H9 (cell line): ENCODE results near the gene BRD9. TPM values are rescaled to one million over a fixed set of nuclear protein-coding genes. Genes with fewer than 3 reads are reported as not detected.

Experiments used
- DNase-seq: peaks from one replicate; pipeline ENCODE4 v3.0.0-alpha.2; 2017
- H2AFZ ChIP-seq: one replicate; pipeline ENCODE4 v1.6.1; 2013; ENCODE audit warnings: mild to moderate bottlenecking, low read length, control low read depth, moderate library complexity
- H2AK5ac ChIP-seq: 2 replicates; pipeline ENCODE4 v1.6.1; 2013; ENCODE audit warnings: low read length, control low read depth, mixed read lengths; ENCODE audit not compliant: insufficient read length
- H2BK120ac ChIP-seq: one replicate; pipeline ENCODE4 v1.6.1; 2013; ENCODE audit warnings: low read depth, mild to moderate bottlenecking, low read length, control low read depth, inconsistent platforms; ENCODE audit not compliant: poor library complexity, severe bottlenecking
- H2BK12ac ChIP-seq: 2 replicates; pipeline ENCODE4 v1.6.1; 2013; ENCODE audit warnings: low read length, control low read depth, mixed read lengths, low read depth; ENCODE audit not compliant: insufficient read length
- H2BK15ac ChIP-seq: 2 replicates; pipeline ENCODE4 v1.6.1; 2013; ENCODE audit warnings: low read depth, low read length, control low read depth
- H2BK20ac ChIP-seq: one replicate; pipeline ENCODE4 v1.6.1; 2013; ENCODE audit warnings: low read depth, mild to moderate bottlenecking, low read length, control low read depth, inconsistent platforms; ENCODE audit not compliant: poor library complexity, severe bottlenecking
- H2BK5ac ChIP-seq: 2 replicates; pipeline ENCODE4 v1.6.1; 2013; ENCODE audit warnings: low read length, control low read depth, mixed read lengths; ENCODE audit not compliant: insufficient read length
- H3K14ac ChIP-seq: 2 replicates; pipeline ENCODE4 v1.6.1; 2013; ENCODE audit warnings: low read length, control low read depth; ENCODE audit not compliant: insufficient read depth
- H3K18ac ChIP-seq: 2 replicates; pipeline ENCODE4 v1.6.1; 2013; ENCODE audit warnings: low read depth, mild to moderate bottlenecking, mixed read lengths, low read length, control low read depth; ENCODE audit not compliant: insufficient read length
- H3K23ac ChIP-seq: 2 replicates; pipeline ENCODE4 v1.6.1; 2013; ENCODE audit warnings: low read length, control low read depth, mixed read lengths, low read depth; ENCODE audit not compliant: insufficient read length
- H3K23me2 ChIP-seq: 2 replicates; pipeline ENCODE4 v1.6.1; 2013; ENCODE audit warnings: low read depth, mild to moderate bottlenecking, mixed read lengths, low read length, control low read depth; ENCODE audit not compliant: insufficient read length, poor library complexity, severe bottlenecking
- H3K27ac ChIP-seq: 2 replicates; pipeline ENCODE4 v1.5.1; 2013; ENCODE audit warnings: low read length, control low read depth, mixed read lengths, low read depth; ENCODE audit not compliant: insufficient read length
- H3K27me3 ChIP-seq: 2 replicates; pipeline ENCODE4 v1.6.1; 2013; ENCODE audit warnings: low read length, control low read depth, inconsistent platforms; ENCODE audit not compliant: insufficient read depth
- H3K4ac ChIP-seq: 2 replicates; pipeline ENCODE4 v1.6.1; 2013; ENCODE audit warnings: low read depth, mild to moderate bottlenecking, control low read depth, inconsistent platforms, low read length, moderate library complexity
- H3K4me1 ChIP-seq: 2 replicates; pipeline ENCODE4 v1.6.1; 2013; ENCODE audit warnings: low read length, control low read depth, inconsistent platforms; ENCODE audit not compliant: insufficient read depth
- H3K4me2 ChIP-seq: 2 replicates; pipeline ENCODE4 v1.6.1; 2013; ENCODE audit warnings: low read length, control low read depth, mixed read lengths; ENCODE audit not compliant: insufficient read length, insufficient read depth
- H3K56ac ChIP-seq: 2 replicates; pipeline ENCODE4 v1.6.1; 2013; ENCODE audit warnings: low read depth, mild to moderate bottlenecking, mixed read lengths, low read length, control low read depth; ENCODE audit not compliant: insufficient read length
- H3K79me1 ChIP-seq: 2 replicates; pipeline ENCODE4 v1.6.1; 2013; ENCODE audit warnings: low read depth, mild to moderate bottlenecking, moderate library complexity, low read length, control low read depth, inconsistent platforms; ENCODE audit not compliant: insufficient read depth, poor library complexity, severe bottlenecking
- H3K79me2 ChIP-seq: 2 replicates; pipeline ENCODE4 v1.6.1; 2013; ENCODE audit warnings: low read length, control low read depth, inconsistent platforms; ENCODE audit not compliant: insufficient read depth
- H3K9ac ChIP-seq: 2 replicates; pipeline ENCODE4 v1.6.1; 2013; ENCODE audit warnings: low read length, control low read depth, mixed read lengths; ENCODE audit not compliant: insufficient read length; ENCODE audit errors: extremely low read depth
- H3K9me3 ChIP-seq: one replicate; pipeline ENCODE4 v1.6.1; 2013; ENCODE audit warnings: low read depth, low read length, inconsistent platforms; ENCODE audit not compliant: control insufficient read depth
- H3T11ph ChIP-seq: one replicate; pipeline ENCODE4 v1.6.1; 2013; ENCODE audit warnings: mild to moderate bottlenecking, low read length, control low read depth, inconsistent platforms
- H4K20me1 ChIP-seq: one replicate; pipeline ENCODE4 v1.6.1; 2013; ENCODE audit not compliant: control insufficient read depth, insufficient read length, insufficient read depth
- H4K5ac ChIP-seq: 2 replicates; pipeline ENCODE4 v1.6.1; 2013; ENCODE audit warnings: low read depth, mild to moderate bottlenecking, mixed read lengths, low read length, control low read depth; ENCODE audit not compliant: insufficient read length
- H4K8ac ChIP-seq: replicated peaks from 2 replicates; pipeline ENCODE4 v1.6.1; 2013; ENCODE audit warnings: low read length, control low read depth, mixed read lengths, low read depth; ENCODE audit not compliant: insufficient read length
- H4K91ac ChIP-seq: 2 replicates; pipeline ENCODE4 v1.6.1; 2013; ENCODE audit warnings: low read depth, mild to moderate bottlenecking, moderate library complexity, mixed read lengths, low read length, control low read depth; ENCODE audit not compliant: insufficient read length
- H3K27ac Mint-ChIP-seq, 3 experiments: 2 replicates in 2 of 3; 3 replicates in 1 of 3; pipeline ENCODE4 v1.8.0; 2020 to 2021; ENCODE audit warnings: mixed read lengths in 3 of 3, mild to moderate bottlenecking in 1 of 3, moderate library complexity in 1 of 3
- H3K27me3 Mint-ChIP-seq: 2 replicates; pipeline ENCODE4 v1.8.0; 2021; ENCODE audit warnings: low read depth, mild to moderate bottlenecking, moderate library complexity, mixed read lengths
- H3K36me3 Mint-ChIP-seq, 3 experiments: 2 replicates in 2 of 3; 3 replicates in 1 of 3; pipeline ENCODE4 v1.8.0; 2020 to 2021; ENCODE audit warnings: low read depth in 3 of 3, mixed read lengths in 3 of 3; ENCODE audit not compliant: insufficient read depth in 1 of 3
- H3K4me1 Mint-ChIP-seq, 2 experiments: 2 replicates each; pipeline ENCODE4 v1.8.0; 2020; ENCODE audit warnings: mixed read lengths in 2 of 2
- H3K4me3 Mint-ChIP-seq, 2 experiments: 2 replicates in 1 of 2; 3 replicates in 1 of 2; pipeline ENCODE4 v1.8.0; 2020 to 2021; ENCODE audit warnings: mild to moderate bottlenecking in 2 of 2, mixed read lengths in 2 of 2, moderate library complexity in 1 of 2
- H3K9me3 Mint-ChIP-seq, 2 experiments: 2 replicates in 1 of 2; 3 replicates in 1 of 2; pipeline ENCODE4 v1.8.0; 2020; ENCODE audit warnings: mild to moderate bottlenecking in 2 of 2, mixed read lengths in 2 of 2, moderate library complexity in 1 of 2
- WGBS: extraction: QIAGEN DNeasy Blood & Tissue Kit; methylation state at CpG from one replicate; pipeline ENCODE4 v1.1.7; 2013; ENCODE audit warnings: missing lambda C conversion rate, low lambda C conversion rate, mixed read lengths; ENCODE audit not compliant: insufficient read length; ENCODE audit errors: extremely low coverage; 5-methylcytosine and 5-hydroxymethylcytosine counted together
- total RNA-seq: library from RNA; stranded (reverse); gene quantifications from 2 replicates; pipeline ENCODE4 v1.2.1, GENCODE V29; 2021
- TF ChIP-seq, protein P1 (sequence below): fragments of 200-600 bp; sonication (generic); conservative IDR thresholded peaks from 3 replicates; pipeline ENCODE4 v1.8.0; 2021; ENCODE audit warnings: antibody characterized with exemption, mild to moderate bottlenecking

BRD9 gene
- total RNA-seq, 1 experiment from 2014 or later = 70.5 TPM

DNA sequence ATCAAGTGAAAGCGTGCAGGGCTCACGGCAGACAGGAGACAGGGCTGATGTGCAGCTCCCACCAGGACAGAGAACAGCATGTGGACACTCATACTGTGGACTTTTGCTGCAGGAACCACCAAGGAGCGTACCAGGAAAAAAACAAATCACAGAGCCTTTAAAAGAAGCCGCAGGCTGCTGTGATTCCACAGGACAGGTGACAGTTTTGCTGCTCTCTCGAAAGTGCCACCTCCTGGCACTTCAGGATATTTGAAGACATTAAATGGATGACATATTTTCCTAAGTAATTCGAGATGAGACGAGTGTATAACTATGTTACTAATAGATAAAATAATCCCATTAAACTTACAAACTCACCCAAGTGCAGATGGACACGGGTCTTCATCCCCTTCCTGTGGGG is 71.1 kb downstream of the BRD9 start:
- DNase-seq = no peak
- Histone ChIP-seq H2BK5ac (no peak overlapping the region), H2BK12ac (no peak overlapping the region), H3K18ac (no peak overlapping the region), H3K56ac (no peak overlapping the region), H3K23me2 (no peaks in the 10 kb centered on the region), H3K9ac (no peak overlapping the region), H3K9me3 (no peaks in the 10 kb centered on the region), H3K4me1 (no peaks in the 10 kb centered on the region), H3K23ac (no peak overlapping the region), H3K4me2 (no peak overlapping the region), H2AK5ac (no peak overlapping the region), H2AFZ (no peak overlapping the region), H3K14ac (no peak overlapping the region), H3K4ac (no peak overlapping the region), H4K20me1 (no peaks in the 10 kb centered on the region), H3K79me2 (no peaks in the 10 kb centered on the region), H4K8ac (no peak overlapping the region), H2BK15ac (no peak overlapping the region), H2BK120ac (no peak overlapping the region), H4K5ac (no peak overlapping the region), H4K91ac (no peak overlapping the region), H3K79me1 (no peaks in the 10 kb centered on the region), H3K27ac (no peak overlapping the region), H3T11ph (no peak overlapping the region), H3K27me3 (no peaks in the 10 kb centered on the region), H2BK20ac (no peak overlapping the region)
- no peaks in the 10 kb centered on the region for H3K27me3 Mint-ChIP-seq
- WGBS = no CpG with 5 or more reads among the region's 8 CpGs
- H3K4me3 Mint-ChIP-seq = no peak overlapping the region; a peak in 1 of 5 replicates
- peaks cover 9 to 51% (median 35%) of the 10 kb centered on the region in 3 experiments; a peak in 6 of 7 replicates for H3K36me3 Mint-ChIP-seq
- no peak overlapping the region for H3K27ac Mint-ChIP-seq
- no peaks in the 10 kb centered on the region for H3K4me1 Mint-ChIP-seq
- TF ChIP-seq, protein P1, sequence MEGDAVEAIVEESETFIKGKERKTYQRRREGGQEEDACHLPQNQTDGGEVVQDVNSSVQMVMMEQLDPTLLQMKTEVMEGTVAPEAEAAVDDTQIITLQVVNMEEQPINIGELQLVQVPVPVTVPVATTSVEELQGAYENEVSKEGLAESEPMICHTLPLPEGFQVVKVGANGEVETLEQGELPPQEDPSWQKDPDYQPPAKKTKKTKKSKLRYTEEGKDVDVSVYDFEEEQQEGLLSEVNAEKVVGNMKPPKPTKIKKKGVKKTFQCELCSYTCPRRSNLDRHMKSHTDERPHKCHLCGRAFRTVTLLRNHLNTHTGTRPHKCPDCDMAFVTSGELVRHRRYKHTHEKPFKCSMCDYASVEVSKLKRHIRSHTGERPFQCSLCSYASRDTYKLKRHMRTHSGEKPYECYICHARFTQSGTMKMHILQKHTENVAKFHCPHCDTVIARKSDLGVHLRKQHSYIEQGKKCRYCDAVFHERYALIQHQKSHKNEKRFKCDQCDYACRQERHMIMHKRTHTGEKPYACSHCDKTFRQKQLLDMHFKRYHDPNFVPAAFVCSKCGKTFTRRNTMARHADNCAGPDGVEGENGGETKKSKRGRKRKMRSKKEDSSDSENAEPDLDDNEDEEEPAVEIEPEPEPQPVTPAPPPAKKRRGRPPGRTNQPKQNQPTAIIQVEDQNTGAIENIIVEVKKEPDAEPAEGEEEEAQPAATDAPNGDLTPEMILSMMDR = no peak
- H3K9me3 Mint-ChIP-seq = no peaks in the 10 kb centered on the region
